Measurements from ENCODE around the gene SLAIN1.
"Not testable (repeated sequence)": the region's sequence is repeated elsewhere in the genome, so short reads cannot be mapped to it uniquely, and the experiment has no call there.

Gene SLAIN1

DNA sequence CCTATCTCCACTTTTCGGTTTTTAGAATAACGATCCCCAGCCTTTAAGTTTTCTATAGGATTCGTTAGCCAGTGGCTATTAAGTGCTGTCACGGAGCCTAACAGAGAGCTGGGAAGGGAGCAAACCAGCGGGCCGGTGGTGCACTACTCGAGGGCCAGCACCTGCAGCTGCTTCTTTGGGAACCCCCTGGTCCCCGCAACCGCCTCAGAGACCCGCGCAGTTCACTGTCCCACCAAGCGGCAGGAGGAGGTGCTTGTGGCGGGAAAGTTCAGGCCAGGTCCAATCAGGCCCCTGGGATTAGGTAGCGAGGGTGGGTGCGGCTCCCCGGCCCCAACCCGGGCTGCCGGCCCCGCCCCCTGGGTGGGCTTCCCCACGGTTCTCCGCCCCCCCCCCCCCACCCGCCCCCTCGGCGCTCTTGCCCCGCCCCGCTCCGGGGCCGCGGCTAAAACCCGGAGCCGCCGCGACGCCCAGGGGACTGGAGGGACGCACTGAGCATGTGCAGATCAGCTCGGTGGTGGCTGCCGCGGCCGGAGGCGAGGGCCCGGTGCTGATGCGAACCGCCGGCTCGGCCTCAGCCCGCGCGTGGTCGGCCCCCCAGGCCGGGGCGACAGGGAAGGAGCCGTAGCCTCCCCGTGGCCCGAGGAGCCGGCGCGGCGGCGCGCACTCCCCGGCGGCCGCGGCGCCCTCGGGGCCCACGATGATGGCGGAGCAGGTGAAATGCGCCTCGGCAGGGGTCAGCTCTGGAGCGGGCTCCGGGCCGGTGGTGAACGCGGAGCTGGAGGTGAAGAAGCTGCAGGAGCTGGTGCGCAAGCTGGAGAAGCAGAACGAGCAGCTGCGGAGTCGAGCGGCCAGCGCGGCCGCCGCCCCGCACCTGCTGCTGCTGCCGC lies at the start of gene SLAIN1:
SLAIN1 (plus strand) TSS at position 471 of the 887 bp plus-strand sequence; CDS start at position 698, 227 bp downstream.
- DNase-seq, result peak; percentile 92

DNA sequence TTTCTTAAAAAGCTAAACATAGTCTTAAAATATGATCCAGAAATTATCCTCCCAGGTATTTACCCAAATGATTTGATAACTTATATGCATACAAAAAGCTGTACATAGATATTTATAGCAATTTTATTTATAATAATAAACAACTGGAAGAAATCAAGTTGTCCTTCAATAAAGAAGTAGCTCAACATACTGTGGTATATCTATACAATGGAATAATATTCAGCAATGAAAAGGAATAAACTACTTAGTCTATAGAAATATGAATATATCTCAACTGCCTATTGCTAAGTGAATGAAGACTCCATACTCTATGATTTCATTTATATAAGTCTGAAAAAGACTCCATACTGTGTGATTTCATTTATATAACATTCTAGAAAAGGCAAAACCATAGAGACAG lies 47.1 kb upstream of the SLAIN1 start:
- DNase-seq, result no peak

DNA sequence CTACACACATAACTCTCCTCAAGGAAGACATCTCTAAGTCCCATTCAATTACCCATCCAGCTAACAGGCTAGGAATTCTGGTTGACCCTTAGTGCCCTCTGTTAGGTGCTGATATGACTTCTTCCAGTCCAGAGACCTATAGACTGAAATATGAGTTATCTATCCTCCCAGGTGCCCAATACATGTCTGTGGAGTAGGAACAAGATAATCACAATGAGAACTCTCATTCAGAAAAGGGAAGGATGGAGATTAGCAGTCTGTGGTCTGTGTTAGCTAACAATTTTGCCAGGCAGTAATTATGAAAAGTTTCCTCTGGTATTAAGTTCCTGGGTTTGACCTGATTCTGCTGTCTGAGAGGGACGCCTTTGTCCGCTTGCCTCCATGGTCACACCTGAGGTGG lies 44.2 kb upstream of the SLAIN1 start:
- no peak for DNase-seq

DNA sequence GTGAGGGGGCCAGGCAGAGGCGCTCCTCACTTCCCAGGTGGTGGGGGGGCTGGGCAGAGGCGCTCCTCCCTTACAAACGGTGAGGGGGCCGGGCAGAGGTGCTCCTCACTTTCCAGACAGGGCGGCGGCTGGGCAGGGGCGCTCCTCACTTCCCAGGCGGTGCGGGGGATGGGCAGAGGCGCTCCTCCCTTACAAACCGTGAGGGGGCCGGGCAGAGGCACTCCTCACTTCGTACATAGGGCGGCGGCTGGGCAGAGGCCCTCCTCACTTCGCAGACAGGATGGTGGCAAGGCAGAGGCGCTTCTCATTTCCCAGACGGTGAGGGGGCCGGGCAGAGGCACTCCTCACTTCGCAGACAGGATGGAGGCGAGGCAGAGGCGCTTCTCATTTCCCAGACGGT lies 37.5 kb upstream of the SLAIN1 start:
- DNase-seq, result not testable (repeated sequence)

- no peak for DNase-seq
Observed at GRCh38 chr13:77660841-77661250, 36.6 kb upstream of the SLAIN1 start.

DNA sequence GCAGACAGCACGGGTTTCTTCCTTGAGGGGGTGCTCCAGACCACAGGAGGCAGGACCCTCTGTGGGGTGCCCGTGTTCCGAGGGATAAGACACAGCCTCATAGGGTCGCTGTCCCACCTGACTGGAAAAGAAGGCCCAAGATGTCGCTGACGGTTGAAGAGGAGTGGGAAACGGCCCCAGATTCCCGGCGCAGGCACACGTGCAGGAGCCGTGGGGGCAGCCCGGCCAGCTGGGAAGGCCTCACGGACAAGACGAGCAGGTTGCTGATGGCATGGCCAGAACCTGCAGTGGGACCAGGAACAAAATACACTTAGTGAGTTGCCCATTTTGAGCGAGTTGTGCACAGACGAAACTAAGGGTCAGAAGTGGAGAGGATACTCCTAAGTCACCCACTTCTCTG lies 35.2 kb upstream of the SLAIN1 start:
- DNase-seq, result not testable (repeated sequence)

- not testable (repeated sequence) for DNase-seq
Observed at GRCh38 chr13:77662831-77663230, 34.7 kb upstream of the SLAIN1 start.

DNA sequence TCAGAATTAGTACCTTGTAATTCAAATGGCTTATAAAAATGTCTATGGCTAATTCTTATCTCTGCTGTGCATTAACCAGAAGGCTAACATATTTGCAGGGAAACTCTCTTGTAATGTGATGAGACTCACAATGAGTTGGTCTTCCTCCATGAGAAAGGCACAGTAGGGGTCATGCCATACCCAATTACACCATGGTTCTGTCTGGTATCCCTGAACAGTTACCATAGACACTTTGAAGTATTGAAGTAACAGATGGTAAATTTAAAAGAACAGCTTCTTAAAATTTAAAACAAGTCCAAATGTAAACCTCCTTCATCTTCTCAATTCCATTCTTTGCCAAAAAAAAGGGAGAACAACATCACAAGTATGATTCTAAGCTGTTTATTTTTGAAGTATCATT lies 22.6 kb upstream of the SLAIN1 start:
- DNase-seq, result peak; percentile 36

- DNase-seq, result peak; percentile 9
Observed at GRCh38 chr13:77678691-77679235, 18.7 kb upstream of the SLAIN1 start.

- DNase-seq, result no peak
Observed at GRCh38 chr13:77687799-77688198, 9.7 kb upstream of the SLAIN1 start.

DNA sequence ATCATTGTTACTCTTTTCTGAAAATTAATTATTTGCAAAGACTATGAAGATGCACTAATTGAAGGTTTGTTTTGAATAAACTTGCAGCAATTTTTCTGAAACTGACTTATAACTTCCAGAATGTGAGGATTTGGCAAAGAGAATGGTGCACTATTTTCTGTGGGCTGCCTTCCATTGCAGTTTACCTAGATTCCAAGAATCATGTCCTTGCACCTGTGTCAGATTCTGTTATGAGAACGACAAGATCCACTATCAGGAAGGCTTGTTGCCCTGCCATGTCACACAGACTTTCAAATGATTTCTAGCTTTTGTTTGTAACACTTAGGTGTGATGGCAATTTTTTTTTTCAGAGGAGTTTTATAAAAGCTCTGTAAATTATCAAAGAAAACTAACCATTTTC lies 5.6 kb upstream of the SLAIN1 start:
- DNase-seq, result peak; percentile 13

- DNase-seq, result no peak
Observed at GRCh38 chr13:77692746-77693448, 4.6 kb upstream of the SLAIN1 start.

DNA sequence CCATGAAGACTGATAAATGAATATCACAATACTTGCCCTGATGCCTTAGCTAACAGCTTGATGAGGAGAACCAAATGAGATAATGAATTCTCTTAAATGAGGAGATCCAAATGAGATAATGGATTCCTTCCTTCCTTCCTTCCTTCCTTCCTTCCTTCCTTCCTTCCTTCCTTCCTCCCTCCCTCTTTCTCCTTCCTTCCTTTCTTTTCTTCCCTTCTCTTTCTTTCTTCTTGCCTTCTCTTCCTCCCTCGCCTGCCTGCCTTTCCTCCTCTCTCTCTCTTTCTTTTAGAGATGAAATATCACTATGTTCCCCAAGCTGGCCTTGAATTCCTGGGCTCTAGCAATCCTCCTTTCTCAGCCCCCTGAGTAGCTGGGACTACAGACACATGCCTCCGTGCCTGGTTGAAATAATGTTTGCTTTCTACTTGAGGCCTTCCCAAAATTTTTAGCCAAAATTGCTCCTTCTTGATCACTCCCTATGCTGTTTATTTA lies 4.0 kb upstream of the SLAIN1 start:
- no peak for DNase-seq

GRCh38 chr13:77696006-77696878 lies 1.2 kb upstream of the SLAIN1 start:
- DNase-seq, result peak; percentile 79

GRCh38 chr13:77696879-77697216 lies 639 bp upstream of the SLAIN1 start:
- DNase-seq, result peak; percentile 48

GRCh38 chr13:77698201-77699058 lies 943 bp downstream of the SLAIN1 start:
- peak; percentile 69 for DNase-seq

GRCh38 chr13:77699059-77699680 lies 1.7 kb downstream of the SLAIN1 start:
- peak; percentile 22 for DNase-seq

GRCh38 chr13:77701305-77701704 lies 3.8 kb downstream of the SLAIN1 start:
- DNase-seq, result no peak

- DNase-seq, result peak; percentile 8
Observed at GRCh38 chr13:77702366-77702765, 4.9 kb downstream of the SLAIN1 start.

- no peak for DNase-seq
Observed at GRCh38 chr13:77703408-77703807, 5.9 kb downstream of the SLAIN1 start.

- DNase-seq, result no peak
Observed at GRCh38 chr13:77714119-77714755, 16.8 kb downstream of the SLAIN1 start.

Measured in NCI-H69 (cell line).